HepG2 (cell line): Measurements from ENCODE around the gene FUBP3. TPM values are rescaled to one million over a fixed set of nuclear protein-coding genes. Genes with fewer than 3 reads are reported as not detected.

Source experiments
- DMAP1 ChIP-seq: IDR thresholded peaks from 2 replicates; pipeline ENCODE4 v1.6.1; 2016
- E2F1 ChIP-seq: sonication (generic); formaldehyde crosslinking; IDR thresholded peaks from 2 replicates; pipeline ENCODE4 v1.5.0; 2020; ENCODE audit warnings: missing genetic modification reagents
- E2F5 ChIP-seq: sonication (generic); formaldehyde crosslinking; conservative IDR thresholded peaks from 2 replicates; pipeline ENCODE4 v1.4.0; 2020; ENCODE audit warnings: missing genetic modification reagents
- GTF2F1 ChIP-seq: fragments of 150-350 bp; IDR thresholded peaks from 2 replicates; pipeline ENCODE4 v1.6.1; 2014; ENCODE audit warnings: low read length
- HOXA9 ChIP-seq: sonication (generic); formaldehyde crosslinking; IDR thresholded peaks from 2 replicates; pipeline ENCODE4 v1.8.1; 2022; ENCODE audit warnings: missing genetic modification reagents, mild to moderate bottlenecking, moderate library complexity, borderline replicate concordance
- PATZ1 ChIP-seq: sonication (generic); formaldehyde crosslinking; IDR thresholded peaks from 2 replicates; pipeline ENCODE4 v1.4.0; 2020; ENCODE audit warnings: missing genetic modification reagents
- ZFP36 ChIP-seq: fragments of 150-350 bp; IDR thresholded peaks from 2 replicates; pipeline ENCODE4 v1.6.1; 2018; ENCODE audit warnings: borderline replicate concordance, low read length, low read depth; ENCODE audit not compliant: partially characterized antibody
- ZNF24 ChIP-seq: fragments of 450-650 bp; IDR thresholded peaks from 2 replicates; pipeline ENCODE4 v1.6.1; 2017; ENCODE audit warnings: antibody characterized with exemption, mild to moderate bottlenecking
- ZNF33A ChIP-seq: sonication (generic); formaldehyde crosslinking; IDR thresholded peaks from 2 replicates; pipeline ENCODE4 v1.5.1; 2020; ENCODE audit warnings: missing genetic modification reagents, mild to moderate bottlenecking, moderate library complexity, borderline replicate concordance
- ZNF367 ChIP-seq: sonication (generic); formaldehyde crosslinking; IDR thresholded peaks from 2 replicates; pipeline ENCODE4 v1.4.0; 2020; ENCODE audit warnings: missing genetic modification reagents, borderline replicate concordance
- ZNF607 ChIP-seq: sonication (generic); formaldehyde crosslinking; IDR thresholded peaks from 2 replicates; pipeline ENCODE4 v1.5.1; 2020; ENCODE audit warnings: missing genetic modification reagents, mild to moderate bottlenecking, borderline replicate concordance
- ZNF678 ChIP-seq: sonication (generic); formaldehyde crosslinking; IDR thresholded peaks from 2 replicates; pipeline ENCODE4 v1.4.0; 2020; ENCODE audit warnings: mild to moderate bottlenecking, missing genetic modification reagents
- ZNF788 ChIP-seq: sonication (generic); formaldehyde crosslinking; IDR thresholded peaks from 2 replicates; pipeline ENCODE4 v1.5.0; 2020; ENCODE audit warnings: mild to moderate bottlenecking, missing genetic modification reagents, borderline replicate concordance
- polyA plus RNA-seq, 8 experiments: library from polyadenylated mRNA; depleted of rRNA in 3 of 8; stranded (reverse) in 7 of 8; unstranded in 1 of 8; fragments of >200 nt; fragmentation: Illumina TruSeq in 4 of 8; extraction: Trizol in 4 of 8; gene quantifications; 2 replicates each; pipeline versions ENCODE4 v1.2.1 to v1.2.3, GENCODE V29; 2011 to 2016; ENCODE audit warnings: low read depth in 4 of 8, missing spikeins in 1 of 8, mixed read lengths in 1 of 8; ENCODE audit not compliant: insufficient read depth in 1 of 8
- total RNA-seq, 5 experiments: library from RNA; depleted of rRNA; stranded (reverse); fragments of >200 nt; fragmentation: Illumina TruSeq; extraction: Trizol; gene quantifications; 2 replicates each; pipeline ENCODE4 v1.2.3, GENCODE V29; 2016; ENCODE audit warnings: low read depth in 1 of 5
- TF ChIP-seq, protein P1 (sequence below): sonication (generic); formaldehyde crosslinking; conservative IDR thresholded peaks from 2 replicates; pipeline ENCODE4 v1.8.1; 2023; ENCODE audit warnings: missing genetic modification reagents
- TF ChIP-seq, protein P2 (sequence below): IDR thresholded peaks from 2 replicates; pipeline ENCODE4 v1.4.0; 2020; ENCODE audit warnings: mild to moderate bottlenecking, missing genetic modification reagents
- TF ChIP-seq, protein P3 (sequence below): sonication (generic); formaldehyde crosslinking; conservative IDR thresholded peaks from 2 replicates; pipeline ENCODE4 v1.8.0; 2022; ENCODE audit warnings: missing genetic modification reagents

FUBP3 gene
- total and polyA plus RNA-seq, 2 of the 13 experiments (the other 11 are each of a cell fraction or from before 2014, with no cell fraction given): 28.7 to 40.0 TPM

DNA sequence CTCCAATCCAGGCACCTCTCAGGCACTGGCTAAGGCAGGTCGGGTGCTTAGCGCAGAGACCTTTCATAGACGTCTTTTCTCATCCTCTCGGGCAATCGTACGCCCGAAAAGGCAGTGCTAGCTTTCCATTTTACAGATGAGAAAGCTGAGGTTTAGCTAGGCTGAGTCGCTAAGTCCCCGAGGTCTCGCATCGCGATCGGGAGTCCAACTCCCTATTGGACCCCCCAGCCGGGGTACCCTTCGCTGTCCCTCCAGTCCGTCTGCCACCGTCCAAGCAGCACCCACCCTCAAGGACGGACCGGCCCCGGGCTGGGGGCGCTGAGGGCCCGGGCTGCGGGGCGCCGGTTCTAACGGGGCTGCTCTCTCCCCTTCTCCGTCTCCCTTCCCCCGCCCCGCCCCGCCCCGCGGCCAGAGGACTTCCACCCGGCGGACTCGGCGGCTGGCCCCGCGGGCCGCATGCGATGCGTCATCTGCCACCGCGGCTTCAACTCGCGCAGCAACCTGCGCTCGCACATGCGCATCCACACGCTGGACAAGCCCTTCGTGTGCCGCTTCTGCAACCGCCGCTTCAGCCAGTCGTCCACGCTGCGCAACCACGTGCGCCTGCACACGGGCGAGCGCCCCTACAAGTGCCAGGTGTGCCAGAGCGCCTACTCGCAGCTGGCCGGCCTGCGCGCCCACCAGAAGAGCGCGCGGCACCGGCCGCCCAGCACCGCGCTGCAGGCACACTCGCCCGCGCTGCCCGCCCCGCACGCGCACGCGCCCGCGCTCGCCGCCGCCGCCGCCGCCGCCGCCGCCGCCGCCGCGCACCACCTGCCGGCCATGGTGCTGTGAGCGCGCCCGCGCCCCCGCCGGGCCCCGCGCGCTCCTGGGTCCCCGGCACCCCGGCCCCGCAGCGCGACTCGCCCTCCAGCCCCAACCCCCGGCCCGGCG is 101.7 kb downstream of the FUBP3 start (continued):
- 0 out of 2 replicates have a peak, but pooled peaks have one; percentile 21 for TF ChIP-seq E2F5 (CRISPR knock-in tag)
- peak; percentile 43; the same call in 1 of the 2 replicates for TF ChIP-seq PATZ1 (CRISPR knock-in tag)
- no peak; the same call in 1 of the 2 replicates for TF ChIP-seq E2F1 (CRISPR knock-in tag)
- TF ChIP-seq, protein P1, sequence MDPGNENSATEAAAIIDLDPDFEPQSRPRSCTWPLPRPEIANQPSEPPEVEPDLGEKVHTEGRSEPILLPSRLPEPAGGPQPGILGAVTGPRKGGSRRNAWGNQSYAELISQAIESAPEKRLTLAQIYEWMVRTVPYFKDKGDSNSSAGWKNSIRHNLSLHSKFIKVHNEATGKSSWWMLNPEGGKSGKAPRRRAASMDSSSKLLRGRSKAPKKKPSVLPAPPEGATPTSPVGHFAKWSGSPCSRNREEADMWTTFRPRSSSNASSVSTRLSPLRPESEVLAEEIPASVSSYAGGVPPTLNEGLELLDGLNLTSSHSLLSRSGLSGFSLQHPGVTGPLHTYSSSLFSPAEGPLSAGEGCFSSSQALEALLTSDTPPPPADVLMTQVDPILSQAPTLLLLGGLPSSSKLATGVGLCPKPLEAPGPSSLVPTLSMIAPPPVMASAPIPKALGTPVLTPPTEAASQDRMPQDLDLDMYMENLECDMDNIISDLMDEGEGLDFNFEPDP (CRISPR knock-in tag): peak; percentile 88; the same call in 1 of the 2 replicates
- TF ChIP-seq GTF2F1: no peak
- TF ChIP-seq DMAP1 (CRISPR knock-in tag): peak; percentile 50; the same call in 1 of the 2 replicates
- TF ChIP-seq, protein P2, sequence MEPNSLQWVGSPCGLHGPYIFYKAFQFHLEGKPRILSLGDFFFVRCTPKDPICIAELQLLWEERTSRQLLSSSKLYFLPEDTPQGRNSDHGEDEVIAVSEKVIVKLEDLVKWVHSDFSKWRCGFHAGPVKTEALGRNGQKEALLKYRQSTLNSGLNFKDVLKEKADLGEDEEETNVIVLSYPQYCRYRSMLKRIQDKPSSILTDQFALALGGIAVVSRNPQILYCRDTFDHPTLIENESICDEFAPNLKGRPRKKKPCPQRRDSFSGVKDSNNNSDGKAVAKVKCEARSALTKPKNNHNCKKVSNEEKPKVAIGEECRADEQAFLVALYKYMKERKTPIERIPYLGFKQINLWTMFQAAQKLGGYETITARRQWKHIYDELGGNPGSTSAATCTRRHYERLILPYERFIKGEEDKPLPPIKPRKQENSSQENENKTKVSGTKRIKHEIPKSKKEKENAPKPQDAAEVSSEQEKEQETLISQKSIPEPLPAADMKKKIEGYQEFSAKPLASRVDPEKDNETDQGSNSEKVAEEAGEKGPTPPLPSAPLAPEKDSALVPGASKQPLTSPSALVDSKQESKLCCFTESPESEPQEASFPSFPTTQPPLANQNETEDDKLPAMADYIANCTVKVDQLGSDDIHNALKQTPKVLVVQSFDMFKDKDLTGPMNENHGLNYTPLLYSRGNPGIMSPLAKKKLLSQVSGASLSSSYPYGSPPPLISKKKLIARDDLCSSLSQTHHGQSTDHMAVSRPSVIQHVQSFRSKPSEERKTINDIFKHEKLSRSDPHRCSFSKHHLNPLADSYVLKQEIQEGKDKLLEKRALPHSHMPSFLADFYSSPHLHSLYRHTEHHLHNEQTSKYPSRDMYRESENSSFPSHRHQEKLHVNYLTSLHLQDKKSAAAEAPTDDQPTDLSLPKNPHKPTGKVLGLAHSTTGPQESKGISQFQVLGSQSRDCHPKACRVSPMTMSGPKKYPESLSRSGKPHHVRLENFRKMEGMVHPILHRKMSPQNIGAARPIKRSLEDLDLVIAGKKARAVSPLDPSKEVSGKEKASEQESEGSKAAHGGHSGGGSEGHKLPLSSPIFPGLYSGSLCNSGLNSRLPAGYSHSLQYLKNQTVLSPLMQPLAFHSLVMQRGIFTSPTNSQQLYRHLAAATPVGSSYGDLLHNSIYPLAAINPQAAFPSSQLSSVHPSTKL (CRISPR knock-in tag): peak; percentile 66
- TF ChIP-seq ZNF788 (CRISPR knock-in tag): peak; percentile 81
- no peak for TF ChIP-seq ZNF33A
- no peak for TF ChIP-seq ZNF24
- peak; percentile 81; the same call in 1 of the 2 replicates for TF ChIP-seq ZNF678 (CRISPR knock-in tag)
- peak; percentile 79; the same call in 1 of the 2 replicates for TF ChIP-seq HOXA9 (CRISPR knock-in tag)
- no peak for TF ChIP-seq ZFP36
- TF ChIP-seq, protein P3, sequence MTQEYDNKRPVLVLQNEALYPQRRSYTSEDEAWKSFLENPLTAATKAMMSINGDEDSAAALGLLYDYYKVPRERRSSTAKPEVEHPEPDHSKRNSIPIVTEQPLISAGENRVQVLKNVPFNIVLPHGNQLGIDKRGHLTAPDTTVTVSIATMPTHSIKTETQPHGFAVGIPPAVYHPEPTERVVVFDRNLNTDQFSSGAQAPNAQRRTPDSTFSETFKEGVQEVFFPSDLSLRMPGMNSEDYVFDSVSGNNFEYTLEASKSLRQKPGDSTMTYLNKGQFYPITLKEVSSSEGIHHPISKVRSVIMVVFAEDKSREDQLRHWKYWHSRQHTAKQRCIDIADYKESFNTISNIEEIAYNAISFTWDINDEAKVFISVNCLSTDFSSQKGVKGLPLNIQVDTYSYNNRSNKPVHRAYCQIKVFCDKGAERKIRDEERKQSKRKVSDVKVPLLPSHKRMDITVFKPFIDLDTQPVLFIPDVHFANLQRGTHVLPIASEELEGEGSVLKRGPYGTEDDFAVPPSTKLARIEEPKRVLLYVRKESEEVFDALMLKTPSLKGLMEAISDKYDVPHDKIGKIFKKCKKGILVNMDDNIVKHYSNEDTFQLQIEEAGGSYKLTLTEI (CRISPR knock-in tag): no peak
- TF ChIP-seq ZNF607 (CRISPR knock-in tag): peak; percentile 88
- 0 out of 2 replicates have a peak, but pooled peaks have one; percentile 80 for TF ChIP-seq ZNF367
